DOHH2 (cell line): Measurements from ENCODE around the gene CALHM1.

ENCODE experiments used
- CTCF ChIP-seq: fragments of 200-600 bp; sonication (generic); IDR thresholded peaks from one replicate; pipeline ENCODE4 v1.5.1; 2014; ENCODE audit warnings: antibody characterized with exemption, mild to moderate bottlenecking, low read depth, low read length; ENCODE audit not compliant: poor library complexity, severe bottlenecking
- EZH2phosphoT487 ChIP-seq: fragments of 200-600 bp; sonication (generic); IDR thresholded peaks from 2 replicates; pipeline ENCODE4 v1.6.1; 2017; ENCODE audit warnings: borderline replicate concordance, mild to moderate bottlenecking, antibody characterized with exemption, low read length, moderate library complexity, mixed read lengths

DNA sequence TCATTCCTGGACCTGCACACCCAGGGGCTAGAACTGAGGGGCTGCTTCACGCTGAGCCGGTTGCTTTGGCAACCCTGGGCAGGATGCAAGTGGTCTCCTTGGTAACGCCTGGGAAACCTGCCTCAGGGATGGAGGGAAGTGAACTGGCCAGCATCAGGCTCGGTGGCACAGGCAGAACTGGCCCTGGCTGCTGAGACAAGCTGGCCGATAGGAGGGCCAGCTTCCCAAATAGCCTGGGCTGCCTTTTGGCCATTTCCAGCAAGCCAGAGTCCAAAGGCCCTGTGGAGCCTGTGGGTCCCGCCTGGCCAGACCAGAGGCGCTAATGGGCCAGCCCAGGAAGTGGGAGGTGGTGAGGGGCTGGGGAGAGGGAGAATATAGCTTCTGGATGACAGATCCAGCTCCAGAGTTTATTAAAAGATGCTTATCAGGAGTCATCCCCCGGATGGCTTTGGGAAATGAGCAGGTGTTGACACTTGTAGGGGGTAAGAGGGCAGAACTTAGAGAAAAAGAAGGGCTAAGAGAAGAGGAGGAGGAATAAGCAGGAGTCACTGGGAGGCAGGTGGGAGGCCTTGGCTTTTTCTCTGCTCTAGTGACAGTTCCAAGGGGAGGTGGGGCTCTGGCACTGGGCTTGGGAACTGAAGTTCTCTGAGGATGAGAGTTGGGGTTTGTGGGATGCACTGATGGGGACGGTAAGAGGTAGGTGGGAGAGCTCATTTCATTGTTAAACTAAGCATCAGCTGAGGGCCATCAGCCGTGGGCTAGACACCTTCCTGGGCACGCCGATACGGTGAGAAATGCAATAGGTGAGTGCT lies 44.4 kb upstream of the CALHM1 start:
- no peak for TF ChIP-seq CTCF
- no peak for TF ChIP-seq EZH2phosphoT487
